ENCODE results near the gene UXS1.

Gene UXS1

GRCh38 chr2:106090916-106091618, 103.0 kb downstream of the UXS1 start:
- TF ChIP-seq, protein P1, sequence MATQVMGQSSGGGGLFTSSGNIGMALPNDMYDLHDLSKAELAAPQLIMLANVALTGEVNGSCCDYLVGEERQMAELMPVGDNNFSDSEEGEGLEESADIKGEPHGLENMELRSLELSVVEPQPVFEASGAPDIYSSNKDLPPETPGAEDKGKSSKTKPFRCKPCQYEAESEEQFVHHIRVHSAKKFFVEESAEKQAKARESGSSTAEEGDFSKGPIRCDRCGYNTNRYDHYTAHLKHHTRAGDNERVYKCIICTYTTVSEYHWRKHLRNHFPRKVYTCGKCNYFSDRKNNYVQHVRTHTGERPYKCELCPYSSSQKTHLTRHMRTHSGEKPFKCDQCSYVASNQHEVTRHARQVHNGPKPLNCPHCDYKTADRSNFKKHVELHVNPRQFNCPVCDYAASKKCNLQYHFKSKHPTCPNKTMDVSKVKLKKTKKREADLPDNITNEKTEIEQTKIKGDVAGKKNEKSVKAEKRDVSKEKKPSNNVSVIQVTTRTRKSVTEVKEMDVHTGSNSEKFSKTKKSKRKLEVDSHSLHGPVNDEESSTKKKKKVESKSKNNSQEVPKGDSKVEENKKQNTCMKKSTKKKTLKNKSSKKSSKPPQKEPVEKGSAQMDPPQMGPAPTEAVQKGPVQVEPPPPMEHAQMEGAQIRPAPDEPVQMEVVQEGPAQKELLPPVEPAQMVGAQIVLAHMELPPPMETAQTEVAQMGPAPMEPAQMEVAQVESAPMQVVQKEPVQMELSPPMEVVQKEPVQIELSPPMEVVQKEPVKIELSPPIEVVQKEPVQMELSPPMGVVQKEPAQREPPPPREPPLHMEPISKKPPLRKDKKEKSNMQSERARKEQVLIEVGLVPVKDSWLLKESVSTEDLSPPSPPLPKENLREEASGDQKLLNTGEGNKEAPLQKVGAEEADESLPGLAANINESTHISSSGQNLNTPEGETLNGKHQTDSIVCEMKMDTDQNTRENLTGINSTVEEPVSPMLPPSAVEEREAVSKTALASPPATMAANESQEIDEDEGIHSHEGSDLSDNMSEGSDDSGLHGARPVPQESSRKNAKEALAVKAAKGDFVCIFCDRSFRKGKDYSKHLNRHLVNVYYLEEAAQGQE (IDR thresholded peaks at IDR 0.05; ENCODE audit: low read depth): no peak
- TF ChIP-seq CREB1 (IDR thresholded peaks at IDR 0.05; ENCODE audit: low read depth) (no peak), NFIC (IDR thresholded peaks at IDR 0.05) (no peak), TAF1 (IDR thresholded peaks at IDR 0.05; ENCODE audit: low read depth) (no peak), TEAD4 (IDR thresholded peaks at IDR 0.05) (no peak), TCF12 (IDR thresholded peaks at IDR 0.05; ENCODE audit: low read depth) (no peak), CEBPB (IDR thresholded peaks at IDR 0.05) (no peak), EP300 (IDR thresholded peaks at IDR 0.05; ENCODE audit: borderline replicate concordance) (no peak), RAD21 (IDR thresholded peaks at IDR 0.05; ENCODE audit: low read depth) (no peak), ZBTB7A (IDR thresholded peaks at IDR 0.05; ENCODE audit: low read depth) (no peak), YY1 (IDR thresholded peaks at IDR 0.05; ENCODE audit: low read depth) (no peak), EGR1 (IDR thresholded peaks at IDR 0.05) (no peak), FOXM1 (IDR thresholded peaks at IDR 0.05; ENCODE audit: borderline replicate concordance, low read depth) (no peak)
- TF ChIP-seq, protein P2, sequence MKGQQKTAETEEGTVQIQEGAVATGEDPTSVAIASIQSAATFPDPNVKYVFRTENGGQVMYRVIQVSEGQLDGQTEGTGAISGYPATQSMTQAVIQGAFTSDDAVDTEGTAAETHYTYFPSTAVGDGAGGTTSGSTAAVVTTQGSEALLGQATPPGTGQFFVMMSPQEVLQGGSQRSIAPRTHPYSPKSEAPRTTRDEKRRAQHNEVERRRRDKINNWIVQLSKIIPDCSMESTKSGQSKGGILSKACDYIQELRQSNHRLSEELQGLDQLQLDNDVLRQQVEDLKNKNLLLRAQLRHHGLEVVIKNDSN (IDR thresholded peaks at IDR 0.05): no peak
- TF ChIP-seq, protein P3, sequence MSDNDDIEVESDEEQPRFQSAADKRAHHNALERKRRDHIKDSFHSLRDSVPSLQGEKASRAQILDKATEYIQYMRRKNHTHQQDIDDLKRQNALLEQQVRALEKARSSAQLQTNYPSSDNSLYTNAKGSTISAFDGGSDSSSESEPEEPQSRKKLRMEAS (IDR thresholded peaks at IDR 0.05): no peak

GRCh38 chr2:106089611-106090010, 104.5 kb downstream of the UXS1 start:
- no peak for TF ChIP-seq EGR1 (IDR thresholded peaks at IDR 0.05)
- no peak for TF ChIP-seq EP300 (IDR thresholded peaks at IDR 0.05; ENCODE audit: borderline replicate concordance)
- no peak for TF ChIP-seq ZBTB7A (IDR thresholded peaks at IDR 0.05; ENCODE audit: low read depth)
- TF ChIP-seq TEAD4 (IDR thresholded peaks at IDR 0.05): no peak
- TF ChIP-seq CREB1 (IDR thresholded peaks at IDR 0.05; ENCODE audit: low read depth): no peak
- TF ChIP-seq, protein P2 (IDR thresholded peaks at IDR 0.05): no peak
- no peak for TF ChIP-seq FOXM1 (IDR thresholded peaks at IDR 0.05; ENCODE audit: borderline replicate concordance, low read depth)
- no peak for TF ChIP-seq YY1 (IDR thresholded peaks at IDR 0.05; ENCODE audit: low read depth)
- TF ChIP-seq TAF1 (IDR thresholded peaks at IDR 0.05; ENCODE audit: low read depth): no peak

GRCh38 chr2:106085181-106085940, 108.7 kb downstream of the UXS1 start:
- no peak for TF ChIP-seq TEAD4 (IDR thresholded peaks at IDR 0.05)
- TF ChIP-seq RAD21 (IDR thresholded peaks at IDR 0.05; ENCODE audit: low read depth): peak; percentile 31

DNA sequence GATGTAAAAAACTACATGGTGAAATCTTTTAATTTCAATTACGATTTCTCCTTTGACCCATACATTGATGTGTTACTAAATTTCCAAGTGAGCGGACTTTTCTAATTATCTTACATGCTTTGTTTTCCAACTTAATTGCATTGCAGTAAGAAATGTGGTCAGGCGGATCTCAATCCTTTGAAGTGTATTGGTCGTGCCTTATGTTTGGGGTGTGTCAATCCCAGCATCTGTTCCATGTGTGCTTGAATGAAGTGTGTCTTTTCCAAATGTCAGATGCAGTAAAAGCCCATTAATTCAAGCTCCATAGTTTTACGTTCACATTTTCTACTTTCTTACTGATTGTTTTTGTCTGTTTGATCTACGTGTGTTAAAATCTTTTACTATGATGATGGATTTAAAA, 113.1 kb downstream of the UXS1 start:
- TF ChIP-seq, protein P3 (IDR thresholded peaks at IDR 0.05): no peak
- TF ChIP-seq ZBTB7A (IDR thresholded peaks at IDR 0.05; ENCODE audit: low read depth) (no peak), CEBPB (IDR thresholded peaks at IDR 0.05) (no peak), TCF12 (IDR thresholded peaks at IDR 0.05; ENCODE audit: low read depth) (no peak), TEAD4 (IDR thresholded peaks at IDR 0.05) (no peak), TAF1 (IDR thresholded peaks at IDR 0.05; ENCODE audit: low read depth) (no peak)
- TF ChIP-seq, protein P1 (IDR thresholded peaks at IDR 0.05; ENCODE audit: low read depth): no peak

GRCh38 chr2:106078096-106078495, 116.0 kb downstream of the UXS1 start:
- TF ChIP-seq RAD21 (IDR thresholded peaks at IDR 0.05; ENCODE audit: low read depth) (no peak), TCF12 (IDR thresholded peaks at IDR 0.05; ENCODE audit: low read depth) (no peak), NFIC (IDR thresholded peaks at IDR 0.05) (no peak), ZBTB7A (IDR thresholded peaks at IDR 0.05; ENCODE audit: low read depth) (no peak), YY1 (IDR thresholded peaks at IDR 0.05; ENCODE audit: low read depth) (no peak), FOXM1 (IDR thresholded peaks at IDR 0.05; ENCODE audit: borderline replicate concordance, low read depth) (no peak)
- TF ChIP-seq, protein P2 (IDR thresholded peaks at IDR 0.05): no peak
